GM19043 (cell line): ENCODE data around the gene FUT7.

Source experiments
- ATAC-seq: cut with Tn5 transposase; IDR thresholded peaks from one replicate; pipeline ENCODE4 v1.9.1; 2021; ENCODE audit warnings: low read depth; ENCODE audit not compliant: unreplicated experiment

Gene FUT7

DNA sequence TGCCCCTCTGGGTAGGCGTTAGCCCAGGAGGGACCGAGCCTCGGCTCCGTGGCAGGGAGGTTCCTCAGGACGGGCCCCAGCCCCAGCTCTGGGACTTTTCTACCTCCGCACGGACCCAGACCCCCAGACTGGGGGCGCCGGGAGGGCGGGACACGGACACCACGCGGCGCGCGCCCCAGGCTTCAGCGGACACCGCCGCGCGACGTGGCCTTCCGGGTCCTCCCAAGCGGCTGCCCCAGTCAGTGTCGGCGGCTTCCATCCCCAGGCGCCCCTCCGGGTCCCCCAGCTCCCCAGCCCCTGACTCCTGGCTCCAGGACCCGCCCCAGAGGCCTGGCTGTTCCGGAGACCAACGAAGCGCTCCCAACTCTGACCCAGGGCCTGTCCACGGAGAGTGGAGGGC, 46.0 kb downstream of the FUT7 start:
- ATAC-seq, result no peak

DNA sequence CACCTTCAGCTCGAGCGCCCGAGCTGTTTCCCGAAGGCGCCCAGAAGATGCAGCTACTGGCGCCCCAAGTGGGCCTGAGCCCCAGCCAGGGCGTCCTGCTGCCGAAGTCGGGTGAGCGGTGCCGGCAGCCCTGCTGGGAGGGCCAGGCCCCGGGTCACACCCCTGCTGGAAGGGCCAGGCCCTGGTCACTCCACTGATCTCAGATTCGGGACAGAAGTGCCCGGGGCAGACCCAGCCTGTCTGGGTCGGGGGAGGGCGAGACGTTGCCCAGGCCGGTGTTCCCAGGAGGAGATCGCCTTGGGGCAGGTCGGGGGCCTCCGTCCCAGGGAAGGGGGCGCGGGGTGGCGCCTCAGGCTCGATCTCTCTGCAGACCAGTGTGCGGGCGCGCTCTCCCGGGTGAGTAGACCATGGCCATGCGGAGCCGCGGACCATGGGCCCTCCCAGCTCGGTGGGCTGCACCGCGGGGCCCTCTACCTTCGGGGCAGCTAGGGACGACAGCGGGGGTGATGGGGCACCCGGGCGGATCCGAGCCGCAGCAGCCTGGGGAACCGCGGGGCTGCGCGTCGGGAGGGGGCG, 46.8 kb downstream of the FUT7 start:
- no peak for ATAC-seq

DNA sequence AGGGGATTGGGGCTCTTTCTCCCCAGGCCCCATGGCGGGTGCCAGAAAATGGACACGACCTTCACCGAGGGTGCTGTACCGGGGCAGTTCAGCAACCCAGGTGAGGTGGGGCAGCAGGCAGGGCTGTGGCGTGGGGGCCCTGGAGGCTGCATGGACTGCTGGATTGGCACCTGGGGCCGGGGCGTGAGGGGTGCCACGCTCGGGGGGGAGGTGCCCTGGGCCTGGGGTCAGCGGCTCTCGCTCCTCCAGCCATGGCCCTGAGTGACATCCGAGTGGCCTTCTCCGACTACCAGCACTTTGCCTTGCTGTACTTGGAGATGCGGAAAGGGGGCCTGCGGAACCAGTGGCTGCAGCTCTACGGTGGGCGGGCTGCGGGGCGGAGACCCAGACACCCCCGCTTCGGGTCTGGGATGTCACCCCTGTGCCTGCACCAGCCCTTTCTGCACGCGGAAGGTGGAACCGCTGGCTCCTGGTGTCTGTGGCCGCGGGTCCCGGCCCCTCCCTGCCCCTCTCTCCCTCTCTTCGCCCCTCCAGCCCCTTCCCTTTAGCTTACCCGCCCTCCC, 47.3 kb downstream of the FUT7 start:
- ATAC-seq, result no peak

DNA sequence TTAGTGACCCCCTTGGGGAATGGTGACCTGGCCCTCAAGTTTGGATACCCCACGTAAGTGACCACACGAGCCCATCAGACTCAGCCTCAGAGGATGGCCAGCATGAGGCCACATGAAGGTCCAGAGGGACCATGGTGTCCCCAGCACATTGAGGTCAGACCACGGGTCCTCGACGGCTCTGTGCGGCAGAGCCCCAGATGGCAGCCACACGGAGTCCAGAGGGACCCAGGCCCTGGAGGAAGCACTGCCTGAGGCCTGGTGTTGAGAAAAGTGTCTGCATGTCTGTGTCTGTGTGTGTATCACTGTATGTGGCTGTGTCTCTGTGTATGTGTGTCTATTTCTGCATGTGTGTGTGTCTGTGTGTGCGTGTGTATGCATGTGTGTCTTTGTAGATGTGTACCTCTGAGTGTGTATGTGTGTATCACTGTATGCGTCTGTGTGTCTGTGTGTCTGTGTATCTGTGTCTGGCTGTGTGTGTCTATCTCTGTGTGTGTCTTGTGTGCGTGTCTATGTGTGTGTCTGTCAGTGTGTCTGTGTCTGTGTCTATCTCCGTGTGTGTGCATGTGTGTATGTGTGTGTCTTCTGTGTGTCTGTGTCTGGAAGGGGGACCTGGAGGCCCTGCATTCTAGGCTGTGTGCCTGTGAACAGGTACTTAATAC, 48.1 kb downstream of the FUT7 start:
- ATAC-seq, result no peak

DNA sequence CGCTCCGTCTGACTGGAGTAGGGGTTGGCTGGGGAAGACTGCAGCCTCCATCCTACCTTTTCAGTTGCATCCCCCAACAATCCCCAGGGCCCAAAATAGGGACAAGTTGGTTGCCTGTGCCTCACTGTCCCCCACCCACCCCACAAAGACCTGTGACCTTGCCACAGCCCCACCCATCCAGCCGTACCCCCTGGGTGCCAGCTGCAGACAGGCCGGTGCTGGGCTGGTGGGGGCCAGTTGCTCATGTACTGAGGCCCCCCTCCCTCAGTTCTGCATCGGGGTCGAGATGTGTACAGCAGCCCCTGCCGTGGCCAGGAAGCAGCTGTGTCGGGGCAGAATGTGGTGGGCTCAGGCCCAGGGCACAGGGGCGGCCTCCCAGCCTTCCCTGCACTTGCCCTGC, 48.7 kb downstream of the FUT7 start:
- ATAC-seq, result no peak

DNA sequence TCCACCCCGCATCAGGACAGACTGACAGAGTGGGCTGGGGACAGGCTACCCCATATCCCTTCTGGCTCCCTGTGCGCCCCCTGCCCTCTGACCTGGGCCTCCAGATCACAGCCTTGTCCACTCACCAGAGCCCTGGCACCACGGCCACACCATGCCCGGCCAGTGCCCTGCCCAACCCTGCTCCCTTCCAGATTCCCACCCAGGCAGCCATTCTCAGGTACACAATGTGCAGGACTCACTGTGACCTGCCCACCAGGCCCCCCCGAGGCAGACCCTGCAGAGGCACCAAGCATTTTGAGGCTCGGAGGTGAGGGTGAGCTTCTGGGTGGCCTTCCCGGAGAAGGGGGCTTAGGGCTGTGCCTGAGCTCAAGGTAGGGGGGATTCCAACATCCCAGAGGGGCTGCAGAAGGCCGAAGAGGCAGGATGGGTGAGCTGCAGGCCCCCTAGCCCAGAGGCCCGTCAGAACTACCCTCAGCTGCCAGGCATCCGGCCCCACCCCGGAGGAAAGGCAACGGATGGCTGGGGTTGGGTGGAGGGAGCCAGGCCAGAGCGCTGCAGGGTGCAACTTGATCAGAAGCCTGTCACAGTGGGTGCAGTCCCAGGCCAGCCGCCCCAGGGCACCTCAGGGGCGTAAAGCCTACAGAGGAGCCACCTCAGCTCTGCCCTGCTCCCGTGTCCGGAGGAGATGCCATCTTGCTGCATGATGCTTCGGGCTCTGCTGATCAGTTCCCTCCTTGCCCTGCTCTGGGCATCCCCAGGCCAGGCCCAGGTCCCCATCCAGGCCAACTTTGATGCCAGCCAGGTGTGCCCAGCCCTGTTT, 49.4 kb downstream of the FUT7 start, which contains the start of gene LCNL1:
LCNL1 (plus strand) TSS at position 762 of the 820 bp plus-strand sequence. CDS start 594 bp downstream, outside the sequence.
- no peak for ATAC-seq

DNA sequence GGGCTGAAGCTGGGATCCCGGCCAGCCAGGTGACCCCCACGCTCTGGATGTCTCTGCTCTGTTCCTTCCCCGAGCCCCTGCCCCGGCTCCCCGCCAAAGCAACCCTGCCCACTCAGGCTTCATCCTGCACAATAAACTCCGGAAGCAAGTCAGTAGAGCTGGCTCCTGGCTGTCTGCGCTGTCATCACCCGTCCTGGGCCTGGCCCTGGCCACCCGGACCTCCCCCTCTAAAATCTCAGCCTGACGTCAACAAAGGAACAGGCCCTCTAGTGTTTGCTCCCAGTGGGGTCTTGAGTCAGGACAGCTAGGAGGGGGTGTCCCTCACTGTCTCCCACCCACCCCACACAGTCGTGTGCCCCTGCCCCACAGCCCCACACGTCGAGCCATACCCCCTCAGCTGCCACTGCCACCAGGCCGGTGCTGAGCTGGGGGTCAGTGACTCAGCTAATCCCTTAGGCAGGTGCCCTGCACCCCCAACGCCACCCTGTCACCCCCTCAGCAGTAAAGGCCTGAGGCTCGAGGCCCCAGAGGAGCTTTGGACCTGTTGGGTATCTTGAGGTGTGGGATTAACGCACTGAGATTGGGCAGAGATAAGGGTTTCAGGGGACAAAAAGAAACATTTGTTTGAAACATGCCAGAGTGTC, 50.2 kb downstream of the FUT7 start:
- no peak for ATAC-seq

DNA sequence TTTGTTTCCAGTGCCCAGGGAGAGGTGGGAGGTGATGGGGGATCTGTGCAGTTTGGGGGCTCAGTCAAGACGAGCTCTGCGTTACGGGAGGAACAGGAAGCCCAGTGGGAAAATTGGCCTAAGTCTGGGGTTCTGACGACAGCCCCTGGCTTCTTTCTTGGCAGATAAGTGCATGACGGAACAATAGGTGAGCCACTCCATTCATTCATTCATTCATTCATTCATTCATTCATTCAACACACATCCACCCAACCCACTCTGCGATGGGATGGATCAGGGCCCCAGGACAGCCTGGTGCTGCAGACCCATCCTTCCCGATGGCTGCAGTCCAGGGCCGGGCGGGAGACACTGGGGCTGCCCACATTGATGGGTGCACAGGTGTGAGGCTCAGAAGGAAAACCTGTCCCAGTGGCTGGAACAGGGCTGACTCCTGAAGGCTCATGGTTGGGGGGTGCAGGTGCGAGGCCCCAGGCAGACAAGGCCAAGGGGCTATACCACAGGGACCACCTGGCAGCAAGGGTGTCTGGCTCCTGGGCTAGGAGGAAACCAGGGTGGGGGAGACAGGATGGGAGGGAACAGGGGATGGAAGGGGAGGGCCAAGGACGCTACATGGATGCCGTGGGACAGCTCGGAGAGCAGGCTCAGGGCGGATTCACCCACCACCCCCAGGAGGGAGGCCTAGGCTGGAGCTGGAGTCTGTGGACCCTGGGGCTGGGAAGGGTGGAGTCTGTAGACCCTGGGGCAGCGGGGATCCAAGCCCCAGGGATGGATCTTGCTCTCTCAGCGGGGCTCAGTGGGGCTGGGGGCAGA, 51.0 kb downstream of the FUT7 start:
- no peak for ATAC-seq
